Measurements from ENCODE around the gene CHN1.

CHN1 gene

GRCh38 chr2:174903264-174903556 is 102.0 kb downstream of the CHN1 start:
- POLR2A ChIA-PET = no interaction called here
- no peak for DNase-seq (ENCODE audit: extremely low spot score)
- TF ChIP-seq L3MBTL2 (conservative IDR thresholded peaks at IDR 0.05) = no peak
- TF ChIP-seq FOXA1 (IDR thresholded peaks at IDR 0.05) = no peak
- no peak for TF ChIP-seq SP1 (IDR thresholded peaks at IDR 0.05)
- no peak for TF ChIP-seq NFRKB (IDR thresholded peaks at IDR 0.05)
- TF ChIP-seq PKNOX1 (IDR thresholded peaks at IDR 0.05) = no peak
- TF ChIP-seq FOXK2 (IDR thresholded peaks at IDR 0.05) = no peak
- TF ChIP-seq TARDBP (IDR thresholded peaks at IDR 0.05) = no peak
- TF ChIP-seq ZNF384 (IDR thresholded peaks at IDR 0.05) = no peak
- no peak for TF ChIP-seq ARNT (IDR thresholded peaks at IDR 0.05)
- no peak for TF ChIP-seq ELF4 (IDR thresholded peaks at IDR 0.05)
- TF ChIP-seq LEF1 (IDR thresholded peaks at IDR 0.05; ENCODE audit: borderline replicate concordance) = no peak
- TF ChIP-seq FOXM1 (IDR thresholded peaks at IDR 0.05; ENCODE audit: borderline replicate concordance) = no peak
- no peak for TF ChIP-seq CTBP1 (IDR thresholded peaks at IDR 0.05; ENCODE audit: borderline replicate concordance)
- no peak for TF ChIP-seq SUZ12 (IDR thresholded peaks at IDR 0.05)
- TF ChIP-seq HDGF (IDR thresholded peaks at IDR 0.05; ENCODE audit: borderline replicate concordance) = no peak
- no peak for TF ChIP-seq BHLHE40 (IDR thresholded peaks at IDR 0.05; ENCODE audit: borderline replicate concordance)
- CTCF ChIA-PET = no interaction called here

GRCh38 chr2:174902506-174903263 is 102.5 kb downstream of the CHN1 start:
- no peak for DNase-seq (ENCODE audit: extremely low spot score)
- TF ChIP-seq CTBP1 (IDR thresholded peaks at IDR 0.05; ENCODE audit: borderline replicate concordance) = no peak
- no peak for TF ChIP-seq FOXK2 (IDR thresholded peaks at IDR 0.05)
- no peak for TF ChIP-seq ELF4 (IDR thresholded peaks at IDR 0.05)
- TF ChIP-seq ZNF384 (IDR thresholded peaks at IDR 0.05) = no peak
- TF ChIP-seq SUZ12 (IDR thresholded peaks at IDR 0.05) = no peak
- no peak for TF ChIP-seq L3MBTL2 (conservative IDR thresholded peaks at IDR 0.05)
- no peak for TF ChIP-seq FOXA1 (IDR thresholded peaks at IDR 0.05)
- TF ChIP-seq FOXM1 (IDR thresholded peaks at IDR 0.05; ENCODE audit: borderline replicate concordance) = no peak
- no peak for TF ChIP-seq SP1 (IDR thresholded peaks at IDR 0.05)
- no peak for TF ChIP-seq TARDBP (IDR thresholded peaks at IDR 0.05)
- no peak for TF ChIP-seq LEF1 (IDR thresholded peaks at IDR 0.05; ENCODE audit: borderline replicate concordance)
- no peak for TF ChIP-seq HDGF (IDR thresholded peaks at IDR 0.05; ENCODE audit: borderline replicate concordance)
- no peak for TF ChIP-seq NFRKB (IDR thresholded peaks at IDR 0.05)
- CTCF ChIA-PET = no interaction called here
- POLR2A ChIA-PET = no interaction called here

GRCh38 chr2:174901075-174901474 is 104.1 kb downstream of the CHN1 start:
- no peak for TF ChIP-seq ARNT (IDR thresholded peaks at IDR 0.05)
- no peak for TF ChIP-seq BHLHE40 (IDR thresholded peaks at IDR 0.05; ENCODE audit: borderline replicate concordance)
- TF ChIP-seq TARDBP (IDR thresholded peaks at IDR 0.05) = no peak
- no peak for TF ChIP-seq NFRKB (IDR thresholded peaks at IDR 0.05)
- TF ChIP-seq SP1 (IDR thresholded peaks at IDR 0.05) = no peak
- no peak for TF ChIP-seq ZNF384 (IDR thresholded peaks at IDR 0.05)
- no peak for TF ChIP-seq SUZ12 (IDR thresholded peaks at IDR 0.05)
- no peak for TF ChIP-seq CTBP1 (IDR thresholded peaks at IDR 0.05; ENCODE audit: borderline replicate concordance)
- TF ChIP-seq FOXK2 (IDR thresholded peaks at IDR 0.05) = no peak
- no peak for TF ChIP-seq FOXM1 (IDR thresholded peaks at IDR 0.05; ENCODE audit: borderline replicate concordance)
- no peak for TF ChIP-seq L3MBTL2 (conservative IDR thresholded peaks at IDR 0.05)
- TF ChIP-seq HDGF (IDR thresholded peaks at IDR 0.05; ENCODE audit: borderline replicate concordance) = no peak
- TF ChIP-seq ELF4 (IDR thresholded peaks at IDR 0.05) = no peak
- no peak for TF ChIP-seq PKNOX1 (IDR thresholded peaks at IDR 0.05)
- TF ChIP-seq FOXA1 (IDR thresholded peaks at IDR 0.05) = no peak
- no peak for TF ChIP-seq LEF1 (IDR thresholded peaks at IDR 0.05; ENCODE audit: borderline replicate concordance)
- CTCF ChIA-PET = no interaction called here
- POLR2A ChIA-PET = no interaction called here
- DNase-seq (ENCODE audit: extremely low spot score) = no peak

GRCh38 chr2:174897286-174897685 is 107.9 kb downstream of the CHN1 start:
- POLR2A ChIA-PET = no interaction called here
- CTCF ChIA-PET = interaction anchor here (0.6 to 1.0 kb wide), 2 partner anchors 16 to 184 kb away, joined by 6 to 8 read pairs; no protein-coding TSS in a partner anchor
- TF ChIP-seq L3MBTL2 (conservative IDR thresholded peaks at IDR 0.05) (no peak), ZNF384 (IDR thresholded peaks at IDR 0.05) (no peak), ELF4 (IDR thresholded peaks at IDR 0.05) (no peak), SP1 (IDR thresholded peaks at IDR 0.05) (no peak), TARDBP (IDR thresholded peaks at IDR 0.05) (no peak), FOXM1 (IDR thresholded peaks at IDR 0.05; ENCODE audit: borderline replicate concordance) (no peak), HDGF (IDR thresholded peaks at IDR 0.05; ENCODE audit: borderline replicate concordance) (no peak), FOXA1 (IDR thresholded peaks at IDR 0.05) (no peak), FOXK2 (IDR thresholded peaks at IDR 0.05) (no peak), LEF1 (IDR thresholded peaks at IDR 0.05; ENCODE audit: borderline replicate concordance) (no peak)
- no peak for DNase-seq (ENCODE audit: extremely low spot score)

- POLR2A ChIA-PET = no interaction called here
- CTCF ChIA-PET = no interaction called here
- no peak for DNase-seq (ENCODE audit: extremely low spot score)
- no peak for TF ChIP-seq LEF1 (IDR thresholded peaks at IDR 0.05; ENCODE audit: borderline replicate concordance)
- TF ChIP-seq FOXM1 (IDR thresholded peaks at IDR 0.05; ENCODE audit: borderline replicate concordance) = no peak
- TF ChIP-seq SP1 (IDR thresholded peaks at IDR 0.05) = no peak
- no peak for TF ChIP-seq HDGF (IDR thresholded peaks at IDR 0.05; ENCODE audit: borderline replicate concordance)
- TF ChIP-seq ZNF384 (IDR thresholded peaks at IDR 0.05) = no peak
- no peak for TF ChIP-seq FOXK2 (IDR thresholded peaks at IDR 0.05)
- TF ChIP-seq TARDBP (IDR thresholded peaks at IDR 0.05) = no peak
- TF ChIP-seq PKNOX1 (IDR thresholded peaks at IDR 0.05) = no peak
- no peak for TF ChIP-seq ARNT (IDR thresholded peaks at IDR 0.05)
- TF ChIP-seq NFRKB (IDR thresholded peaks at IDR 0.05) = no peak
- no peak for TF ChIP-seq L3MBTL2 (conservative IDR thresholded peaks at IDR 0.05)
- TF ChIP-seq ELF4 (IDR thresholded peaks at IDR 0.05) = no peak
- TF ChIP-seq CTBP1 (IDR thresholded peaks at IDR 0.05; ENCODE audit: borderline replicate concordance) = no peak
- no peak for TF ChIP-seq FOXA1 (IDR thresholded peaks at IDR 0.05)
- no peak for TF ChIP-seq SUZ12 (IDR thresholded peaks at IDR 0.05)
- no peak for TF ChIP-seq BHLHE40 (IDR thresholded peaks at IDR 0.05; ENCODE audit: borderline replicate concordance)
Observed at GRCh38 chr2:174893018-174893417, 112.2 kb downstream of the CHN1 start.
